Testis (tissue), 3 donors: ENCODE data around the gene MAN1C1. TPM values are rescaled to one million over a fixed set of nuclear protein-coding genes. Genes with fewer than 3 reads are reported as not detected.

ENCODE experiments used
- DNase-seq: peaks from one replicate; pipeline ENCODE4 v3.0.0-alpha.2; 2019
- H3K27ac ChIP-seq, 2 donors: fragments of 200-600 bp; sonication (generic); one replicate each; pipeline ENCODE4 v1.5.1; 2019
- H3K27me3 ChIP-seq: fragments of 200-600 bp; sonication (generic); one replicate; pipeline ENCODE4 v1.5.1; 2019
- H3K36me3 ChIP-seq: fragments of 200-600 bp; sonication (generic); one replicate; pipeline ENCODE4 v1.5.1; 2017; ENCODE audit warnings: low read depth; ENCODE audit errors: missing control alignments
- H3K4me1 ChIP-seq: fragments of 200-600 bp; sonication (generic); one replicate; pipeline ENCODE4 v1.5.1; 2019
- H3K4me3 ChIP-seq, 2 donors: fragments of 200-600 bp; sonication (generic); one replicate each; pipeline ENCODE4 v1.5.1; 2017 to 2019
- H3K9me3 ChIP-seq: fragments of 200-600 bp; sonication (generic); one replicate; pipeline ENCODE4 v1.5.1; 2017
- CTCF ChIP-seq, 3 experiments: fragments of 450-650 bp in 2 of 3; fragments of 200-600 bp in 1 of 3; sonication (generic) in 1 of 3; IDR thresholded peaks; one replicate each; pipeline ENCODE4 v1.5.1; 2016 to 2019; ENCODE audit warnings: antibody characterized with exemption in 3 of 3, mild to moderate bottlenecking in 2 of 3, moderate library complexity in 1 of 3
- POLR2A ChIP-seq: fragments of 450-650 bp; IDR thresholded peaks from one replicate; pipeline ENCODE4 v1.6.1; 2017; ENCODE audit warnings: antibody characterized with exemption, mild to moderate bottlenecking, moderate library complexity
- WGBS, 2 donors: methylation state at CpG; one replicate each; pipeline ENCODE4 v1.1.5; 2018; 5-methylcytosine and 5-hydroxymethylcytosine counted together
- intact Hi-C: fragments of 100-400 bp; cut with DNase I; formaldehyde crosslinking; loops from one replicate; pipeline ENCODE4 v1.15.1; 2023; ENCODE audit warnings: low total_unique reads
- polyA plus RNA-seq: library from polyadenylated mRNA; stranded (reverse); fragments of 350-450 nt; fragmentation: Illumina TruSeq; extraction: RNeasy Lipid Tissue Mini Kit (QIAGEN cat#74804); gene quantifications from one replicate; pipeline ENCODE4 v1.2.3, GENCODE V29; 2014; ENCODE audit warnings: low read depth, low replicate concordance; ENCODE audit not compliant: insufficient read depth
- total RNA-seq, 2 donors: library from RNA; depleted of rRNA; stranded (reverse); fragments of >200 nt; gene quantifications; one replicate each; pipeline ENCODE4 v1.2.3, GENCODE V29; 2016

Gene MAN1C1
- total and polyA plus RNA-seq, 3 donors from 2014 or later: 12.8 to 21.1 (median 14.8) TPM

- H3K36me3 ChIP-seq: no peaks in the 10 kb centered on the region
- no peak for DNase-seq
- TF ChIP-seq POLR2A (no peak), CTCF (IDR thresholded peaks at IDR 0.05) (no peak)
- H3K4me3 ChIP-seq: no peak overlapping the region
- intact Hi-C loops: no loop called here
- 78 to 88% methylated on average over 10 to 11 of the region's 11 CpGs for WGBS, 2 donors
- no peaks in the 10 kb centered on the region for H3K9me3 ChIP-seq
- H3K27ac ChIP-seq: no peak overlapping the region
- H3K27me3 ChIP-seq: no peaks in the 10 kb centered on the region
- H3K4me1 ChIP-seq: peaks cover 14% of the 10 kb centered on the region
Observed at GRCh38 chr1:25675729-25676476, 59.3 kb downstream of the MAN1C1 start.

DNA sequence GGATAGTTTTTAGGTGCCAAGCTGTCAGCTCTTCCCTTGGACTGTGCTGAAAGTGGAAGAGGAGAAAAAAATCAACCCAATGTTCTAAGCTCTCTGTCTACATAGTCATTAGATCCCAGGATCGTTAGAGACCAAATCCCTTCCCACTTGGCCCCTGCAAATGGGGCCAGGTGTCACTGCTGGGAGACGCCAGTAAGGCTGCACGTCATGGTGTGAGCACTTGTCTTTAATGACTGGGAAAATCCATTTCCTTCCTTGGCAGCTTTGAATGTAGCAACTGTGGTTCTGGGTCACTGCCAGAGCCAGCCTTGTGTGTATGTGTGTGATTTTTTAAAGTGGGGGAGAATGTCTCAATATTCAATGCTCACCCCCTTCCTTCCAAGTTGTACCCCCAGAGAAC is 59.9 kb downstream of the MAN1C1 start:
- Histone ChIP-seq H3K27ac (no peak overlapping the region), H3K4me1 (peaks cover 14% of the 10 kb centered on the region), H3K27me3 (no peaks in the 10 kb centered on the region), H3K4me3 (no peak overlapping the region), H3K36me3 (no peaks in the 10 kb centered on the region), H3K9me3 (no peaks in the 10 kb centered on the region)
- WGBS, 2 donors: 37 to 47% methylated on average over 3 of the region's 3 CpGs
- intact Hi-C loops: no loop called here
- DNase-seq: peak; percentile 58
- no peak for TF ChIP-seq CTCF (IDR thresholded peaks at IDR 0.05)
- TF ChIP-seq POLR2A: no peak

GRCh38 chr1:25677193-25677773 is 60.7 kb downstream of the MAN1C1 start:
- intact Hi-C loops: no loop called here

DNA sequence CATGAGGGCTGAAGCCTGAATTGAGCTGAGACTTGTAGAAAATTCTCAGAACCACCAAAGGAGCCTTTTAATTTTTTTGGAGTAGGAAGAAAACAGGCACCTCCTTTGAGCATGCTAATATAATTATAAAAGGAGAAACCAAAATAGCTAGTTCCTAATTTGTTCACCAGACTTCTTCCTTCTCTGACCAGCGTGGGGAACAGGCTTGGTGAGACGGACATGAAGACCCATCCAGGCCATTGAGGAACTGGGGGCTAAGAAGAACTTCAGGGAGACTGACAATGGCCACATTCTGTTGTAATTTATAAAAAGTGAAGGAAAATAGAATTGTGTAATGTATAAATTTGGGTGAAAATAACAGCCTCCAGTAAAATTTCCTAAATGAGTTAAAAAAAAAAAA is 62.6 kb downstream of the MAN1C1 start:
- no peak for DNase-seq
- TF ChIP-seq CTCF (IDR thresholded peaks at IDR 0.05) (no peak), POLR2A (no peak)
- Histone ChIP-seq H3K36me3 (no peaks in the 10 kb centered on the region), H3K9me3 (no peaks in the 10 kb centered on the region), H3K27ac (no peak overlapping the region), H3K27me3 (no peaks in the 10 kb centered on the region), H3K4me3 (no peak overlapping the region), H3K4me1 (peaks cover 14% of the 10 kb centered on the region)
- intact Hi-C loops: no loop called here
- 94% methylated on average over 2 of the region's 2 CpGs for WGBS, 2 donors

More at GRCh38 chr1:25677193-25677773, 60.7 kb downstream of the MAN1C1 start:
- no peak overlapping the region for H3K4me3 ChIP-seq
- 79 to 96% methylated on average over 6 of the region's 6 CpGs for WGBS, 2 donors
- no peaks in the 10 kb centered on the region for H3K9me3 ChIP-seq
- no peak overlapping the region for H3K27ac ChIP-seq
- no peak for TF ChIP-seq POLR2A
- no peak for TF ChIP-seq CTCF (IDR thresholded peaks at IDR 0.05)
- H3K36me3 ChIP-seq: no peaks in the 10 kb centered on the region
- peaks cover 14% of the 10 kb centered on the region for H3K4me1 ChIP-seq
- DNase-seq: no peak
- no peaks in the 10 kb centered on the region for H3K27me3 ChIP-seq

GRCh38 chr1:25680701-25681100 is 64.1 kb downstream of the MAN1C1 start:
- Histone ChIP-seq H3K4me3 (no peak overlapping the region), H3K27ac (no peak overlapping the region), H3K4me1 (peaks cover 14% of the 10 kb centered on the region), H3K9me3 (no peaks in the 10 kb centered on the region), H3K36me3 (no peaks in the 10 kb centered on the region), H3K27me3 (no peaks in the 10 kb centered on the region)
- 97 to 100% methylated on average over 4 of the region's 4 CpGs for WGBS, 2 donors
- intact Hi-C loops: no loop called here
- TF ChIP-seq POLR2A (no peak), CTCF (IDR thresholded peaks at IDR 0.05) (no peak)
- no peak for DNase-seq
